SW480 (cell line): ENCODE results near the gene UMAD1.

Source experiments
- DNase-seq: peaks from one replicate; pipeline ENCODE4 v3.0.0-alpha.2; 2016; ENCODE audit warnings: low spot score

Gene UMAD1

DNA sequence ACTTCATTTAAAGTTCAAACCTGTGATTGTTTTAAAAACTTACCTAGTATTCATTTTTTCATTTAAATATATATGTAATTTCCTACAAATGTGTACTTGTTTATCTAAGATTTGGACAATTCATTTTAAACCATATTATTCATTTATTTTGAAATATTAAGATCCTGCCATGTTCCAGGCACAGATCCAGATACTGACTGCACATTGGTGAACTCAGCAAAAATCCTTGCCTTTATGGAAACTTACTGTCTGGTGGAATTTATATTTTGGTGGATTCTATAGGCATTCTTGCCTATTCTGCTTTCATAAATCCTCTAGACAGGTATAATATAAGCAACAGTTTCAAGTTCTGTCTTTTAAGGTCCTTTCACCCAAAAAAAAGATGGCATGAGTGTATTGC lies 126.1 kb downstream of the UMAD1 start:
- no peak for DNase-seq

DNA sequence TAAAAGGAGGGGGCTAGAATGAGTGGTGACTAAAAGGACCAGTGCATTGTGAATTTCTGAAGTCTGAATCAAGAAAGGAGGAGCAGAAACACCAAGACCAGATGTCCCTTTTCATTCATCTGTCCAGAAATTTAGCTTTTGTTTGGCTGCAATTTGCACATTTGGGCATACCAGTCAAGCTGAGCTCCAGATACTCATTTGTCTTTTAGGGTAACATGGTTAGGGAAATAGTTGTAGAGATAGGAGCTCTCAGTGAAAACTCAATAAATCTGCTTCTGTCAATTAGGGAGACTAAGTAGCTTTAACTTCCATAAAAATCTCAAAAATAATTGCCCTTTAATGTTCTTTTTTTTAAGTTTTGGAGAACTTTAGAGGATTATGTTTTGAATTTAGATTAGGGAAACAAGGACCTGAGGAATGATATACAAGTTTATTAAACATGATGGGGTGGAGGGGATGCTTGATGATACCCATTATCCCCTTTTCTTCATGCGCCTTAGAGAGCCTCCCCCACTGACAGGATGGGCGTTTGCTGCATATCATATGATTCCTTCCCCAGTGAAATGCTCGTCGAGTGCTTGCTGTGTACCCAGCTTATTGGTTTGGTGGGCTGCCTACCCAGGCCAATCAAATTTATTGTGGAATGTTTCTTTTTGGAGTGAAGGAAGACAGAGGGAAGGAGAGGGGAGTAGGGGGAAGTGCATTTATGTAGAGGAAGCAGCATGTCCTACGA lies 128.6 kb downstream of the UMAD1 start:
- no peak for DNase-seq

DNA sequence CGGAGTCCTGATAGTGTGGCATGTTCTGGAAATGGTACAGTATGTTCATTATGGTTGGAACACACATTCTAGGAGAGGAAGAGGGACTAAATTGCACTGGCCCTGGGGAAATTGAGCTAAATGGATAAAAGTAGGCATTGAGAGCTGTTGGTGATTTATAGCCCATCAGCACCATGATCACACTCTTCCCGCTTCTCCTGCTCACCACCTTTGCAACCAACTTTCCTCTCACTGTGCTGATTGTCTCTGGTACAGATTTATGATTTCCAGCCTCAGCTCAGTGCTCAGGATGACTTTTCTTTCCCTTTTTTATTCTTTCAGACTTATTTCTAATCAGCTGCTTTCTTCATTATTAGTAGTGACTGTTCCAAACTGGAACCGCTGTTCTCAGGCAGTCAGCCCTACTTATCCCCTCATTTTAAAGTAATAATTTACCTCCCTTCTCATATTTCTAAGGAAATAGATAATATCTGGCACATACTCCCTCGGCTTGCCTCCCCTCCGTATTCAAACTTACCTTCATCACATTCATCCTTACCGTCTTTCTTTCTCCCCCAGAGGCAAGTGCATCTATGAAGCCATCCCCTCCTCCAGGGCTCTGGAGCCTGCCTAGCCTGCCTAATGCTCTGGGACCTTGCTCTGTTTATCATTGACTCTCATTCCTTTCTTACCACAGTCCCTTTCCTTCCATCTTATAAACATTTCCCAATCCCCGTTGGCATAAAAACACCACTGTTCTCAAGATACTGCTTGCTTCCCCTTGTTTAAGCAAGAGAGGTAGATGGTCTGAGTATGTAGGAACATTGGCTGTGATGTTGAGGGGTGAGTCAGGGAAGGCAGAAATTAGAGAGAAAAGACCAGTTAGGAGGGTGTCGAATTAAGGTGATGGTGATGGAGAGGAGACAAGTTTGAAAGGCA lies 129.4 kb downstream of the UMAD1 start:
- DNase-seq = no peak

DNA sequence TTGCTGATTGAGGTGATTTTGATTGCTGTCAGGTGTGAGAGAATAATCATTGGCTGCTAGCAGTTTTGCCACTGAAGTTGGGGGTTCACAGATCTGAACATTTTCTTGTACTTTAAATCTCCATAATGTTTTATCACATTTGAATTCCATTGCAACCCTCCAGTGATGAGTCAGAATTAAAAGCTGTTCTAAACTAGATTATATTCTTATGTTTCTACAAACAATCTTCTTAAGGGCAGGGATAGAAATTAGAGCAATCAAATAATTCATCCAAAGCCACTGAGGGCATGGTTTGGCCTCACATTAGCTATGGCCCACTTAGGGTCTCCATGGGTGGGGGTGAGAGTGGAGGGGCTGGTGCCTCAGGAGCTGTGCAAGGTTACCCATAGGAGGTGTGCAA lies 130.9 kb downstream of the UMAD1 start:
- no peak for DNase-seq

DNA sequence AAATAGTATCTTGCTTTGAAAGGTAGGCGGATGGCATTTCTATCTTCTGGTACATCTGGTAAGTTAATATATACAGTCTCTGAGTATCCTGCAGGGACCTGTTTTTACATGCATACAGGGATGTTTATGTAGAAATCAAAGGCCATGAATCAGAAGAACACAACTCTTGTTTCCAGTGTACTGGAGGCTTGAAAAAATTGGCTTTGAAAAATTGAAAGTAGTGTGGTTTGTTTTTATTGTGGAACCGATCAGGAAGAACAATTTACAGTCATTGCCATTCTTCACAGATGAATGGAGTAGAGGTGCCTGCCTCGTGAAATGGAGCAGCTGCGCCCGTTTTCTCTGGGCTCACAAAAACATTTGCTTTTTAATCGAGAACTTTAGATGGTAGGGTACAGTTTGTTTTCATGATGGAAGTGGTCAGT lies 131.9 kb downstream of the UMAD1 start:
- DNase-seq = no peak

DNA sequence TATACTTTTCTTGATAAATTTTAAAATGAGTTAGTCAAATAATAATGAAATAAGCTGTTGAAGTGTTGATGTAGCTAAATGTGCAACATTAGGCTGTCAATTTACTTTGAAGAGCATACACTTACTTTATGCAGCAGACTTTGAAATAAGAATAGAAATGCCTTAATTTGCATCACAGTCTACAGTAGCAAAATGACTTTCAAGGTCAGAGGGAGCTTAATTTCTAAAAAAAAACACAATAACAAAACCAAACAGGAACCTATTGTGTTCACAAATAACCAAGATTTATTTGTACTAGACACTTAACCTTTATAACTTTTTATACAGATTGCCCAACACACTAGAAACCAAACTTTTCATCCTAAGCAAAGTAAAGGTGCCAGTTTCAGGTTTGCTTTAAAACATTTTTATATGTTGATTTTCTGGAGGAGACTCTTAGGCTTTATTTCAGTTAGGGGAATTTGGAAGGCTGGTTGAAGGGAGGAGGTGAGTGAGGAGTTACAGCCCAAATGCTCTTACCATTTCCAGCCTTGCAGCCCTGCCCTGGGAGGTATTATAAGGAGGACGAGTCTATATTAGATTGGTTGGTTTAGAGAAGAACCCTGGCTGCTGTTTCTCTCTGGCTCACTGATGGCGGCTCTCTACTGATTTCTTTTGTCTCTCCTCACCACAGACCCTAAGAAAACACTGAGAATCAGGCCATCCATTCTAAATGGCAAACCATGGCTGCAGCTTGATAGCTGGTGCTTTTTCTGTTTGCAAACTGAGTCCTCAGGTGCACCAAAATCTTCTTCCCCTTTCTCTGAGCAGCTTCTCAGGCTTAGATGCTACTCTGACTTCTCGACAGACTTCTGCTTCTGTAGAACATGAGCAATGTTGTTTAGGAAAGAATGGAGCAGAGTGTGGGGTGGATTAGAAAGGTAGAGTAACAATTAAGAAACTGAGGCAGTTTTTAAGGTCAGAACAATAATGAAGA lies 133.1 kb downstream of the UMAD1 start:
- DNase-seq = no peak

DNA sequence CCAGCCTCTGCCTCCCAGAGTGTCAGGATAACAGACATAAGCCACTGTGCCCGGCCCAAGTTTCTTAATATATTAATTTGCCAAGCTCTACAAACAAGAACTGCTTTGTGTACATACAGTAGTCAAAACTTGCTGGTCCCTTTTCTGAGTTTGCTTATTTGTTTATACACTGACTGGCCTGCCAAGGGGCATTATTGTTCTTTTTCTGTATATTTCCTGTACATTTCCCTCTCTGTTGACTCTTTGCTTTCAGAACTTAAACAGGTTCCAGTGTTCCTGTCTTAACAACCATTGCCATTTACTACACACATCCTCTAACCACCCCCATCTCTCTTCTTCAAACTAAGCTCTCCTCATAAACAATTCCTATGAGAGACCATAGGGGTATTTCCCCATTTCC lies 139.3 kb downstream of the UMAD1 start:
- no peak for DNase-seq

DNA sequence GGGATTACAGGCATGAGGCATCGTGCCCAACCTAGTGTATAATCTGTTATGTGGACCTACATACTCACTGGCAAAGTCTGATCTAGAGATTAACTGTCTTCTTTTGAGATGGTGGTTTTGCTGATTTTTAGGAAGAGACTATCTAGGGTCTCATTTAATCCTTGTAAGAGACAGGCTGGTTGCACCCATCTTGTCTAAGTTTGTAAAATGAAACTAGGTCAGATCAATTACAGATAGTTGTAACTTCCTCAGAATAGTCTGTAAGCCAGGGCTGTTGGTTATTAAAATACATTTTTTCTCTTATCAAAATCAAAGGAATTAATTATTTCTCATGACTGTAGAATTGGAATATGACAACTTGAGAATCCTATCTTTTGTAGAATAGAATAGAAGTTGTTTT lies 142.4 kb downstream of the UMAD1 start:
- no peak for DNase-seq

DNA sequence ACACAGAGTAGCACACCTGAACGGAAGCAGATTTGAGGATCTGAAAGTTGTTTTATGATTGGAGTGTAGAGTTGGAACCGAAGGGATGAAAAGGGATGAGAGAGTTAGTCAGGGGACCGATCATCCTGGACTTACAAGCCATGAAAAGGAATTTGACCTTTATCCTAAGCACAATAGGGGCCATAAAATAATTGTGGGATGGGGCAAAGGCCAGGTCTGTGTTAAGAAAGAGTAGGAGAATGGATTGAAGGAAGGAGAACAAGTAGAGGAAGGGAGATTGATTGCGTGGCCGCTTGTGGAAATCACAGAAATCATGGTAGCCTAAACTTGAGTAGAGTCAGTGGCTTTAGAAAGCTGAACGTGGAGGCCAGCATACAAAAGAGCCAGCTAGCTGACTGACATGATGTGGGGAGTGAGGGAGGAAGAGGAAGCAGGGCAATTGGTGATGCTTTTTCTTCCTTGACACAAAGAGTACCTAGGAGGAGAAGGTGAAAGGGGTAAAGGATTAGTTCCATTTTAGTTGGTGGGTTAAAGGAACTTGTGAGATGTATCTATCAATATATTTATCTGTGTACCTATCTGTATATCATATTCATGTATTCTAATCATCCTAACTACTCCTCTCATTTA lies 144.9 kb downstream of the UMAD1 start:
- no peak for DNase-seq

DNA sequence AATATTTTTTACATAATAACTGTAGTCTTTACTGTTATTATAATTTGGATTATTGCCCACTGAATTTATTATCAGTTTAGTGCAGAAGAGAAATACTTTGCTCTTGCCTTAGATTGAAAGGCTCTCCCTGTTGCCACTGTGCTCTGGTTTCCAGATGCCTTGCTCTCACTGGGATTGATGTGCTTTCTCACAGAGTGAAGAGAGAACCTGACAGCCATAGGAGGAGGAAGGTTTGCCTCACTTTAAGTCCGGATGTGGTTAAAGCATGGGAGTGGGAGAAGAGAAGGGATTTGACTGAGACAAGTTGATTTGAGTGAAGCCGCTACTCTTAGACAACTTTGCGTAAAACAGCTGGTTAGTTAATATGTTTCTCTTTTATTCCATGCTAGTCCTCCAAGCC lies 146.0 kb downstream of the UMAD1 start:
- no peak for DNase-seq

DNA sequence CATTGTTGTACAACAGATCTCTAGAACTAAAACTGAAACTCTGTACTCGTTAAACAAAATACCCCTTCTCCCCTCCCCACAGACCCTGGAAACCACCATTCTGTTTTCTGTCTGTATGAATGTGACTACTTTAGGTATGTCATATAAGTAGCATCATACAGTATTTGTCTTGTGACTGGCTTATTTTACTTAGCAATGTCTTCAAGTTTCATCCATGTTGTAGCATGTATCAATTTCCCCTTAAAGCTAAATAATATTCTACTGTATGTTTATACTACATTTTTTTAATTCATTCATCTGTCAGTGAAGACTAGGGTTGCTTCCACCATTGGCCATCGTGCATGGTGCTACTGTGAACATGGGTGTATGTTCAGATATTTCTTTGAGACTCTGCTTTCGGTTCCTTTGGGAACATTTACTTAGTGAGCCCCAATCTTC lies 149.0 kb downstream of the UMAD1 start:
- no peak for DNase-seq

DNA sequence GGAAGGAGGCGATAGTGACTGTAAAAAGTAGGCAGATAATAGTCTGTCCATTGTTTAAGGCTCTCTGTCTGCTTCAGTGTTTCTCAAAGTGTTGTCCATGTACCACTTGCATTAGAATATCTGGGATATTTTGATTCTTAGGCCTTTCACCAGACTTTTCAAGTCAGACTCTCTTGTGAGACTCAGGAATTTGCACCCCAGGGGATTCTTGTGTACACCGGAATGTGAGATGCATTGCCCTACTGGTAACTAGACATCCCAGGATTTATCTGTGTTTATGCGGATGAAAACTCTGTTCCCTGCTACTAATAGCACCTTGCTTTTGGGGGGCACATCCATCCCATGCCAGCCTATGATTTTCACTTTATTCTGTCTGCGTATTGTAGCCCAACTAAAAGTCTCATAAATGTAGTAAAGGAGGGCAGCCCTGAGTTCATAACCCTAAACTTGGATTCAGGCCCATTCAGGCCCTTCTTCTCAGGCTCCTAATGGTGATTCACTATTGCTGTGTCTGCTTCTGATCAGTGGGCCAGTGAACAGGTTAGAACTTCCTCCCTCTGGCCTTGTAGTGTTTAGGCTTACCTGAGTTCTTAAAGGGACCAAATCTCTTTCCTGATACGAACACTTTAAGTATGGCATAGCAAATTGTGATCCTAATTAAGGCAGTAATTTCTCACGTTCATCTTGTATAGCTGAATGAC lies 149.6 kb downstream of the UMAD1 start:
- no peak for DNase-seq

DNA sequence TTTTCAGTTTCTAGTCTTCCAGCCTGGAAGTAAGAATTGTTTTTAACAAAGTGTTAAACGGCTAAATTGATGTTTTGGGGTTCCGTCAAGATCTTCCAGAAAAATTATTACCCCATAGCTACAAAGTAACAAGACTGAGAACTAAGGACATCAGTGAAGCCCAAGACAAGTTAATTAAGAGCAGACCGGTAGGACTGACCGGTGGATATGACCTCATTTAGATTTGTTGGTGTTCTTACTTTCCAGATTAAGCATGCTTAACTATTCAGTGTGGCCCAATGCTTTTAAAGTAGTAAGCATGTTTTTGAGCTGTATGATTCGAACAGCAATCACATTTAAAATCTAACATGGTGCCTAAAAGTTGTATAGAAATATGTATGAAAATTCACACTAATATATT lies 151.0 kb downstream of the UMAD1 start:
- DNase-seq = no peak

DNA sequence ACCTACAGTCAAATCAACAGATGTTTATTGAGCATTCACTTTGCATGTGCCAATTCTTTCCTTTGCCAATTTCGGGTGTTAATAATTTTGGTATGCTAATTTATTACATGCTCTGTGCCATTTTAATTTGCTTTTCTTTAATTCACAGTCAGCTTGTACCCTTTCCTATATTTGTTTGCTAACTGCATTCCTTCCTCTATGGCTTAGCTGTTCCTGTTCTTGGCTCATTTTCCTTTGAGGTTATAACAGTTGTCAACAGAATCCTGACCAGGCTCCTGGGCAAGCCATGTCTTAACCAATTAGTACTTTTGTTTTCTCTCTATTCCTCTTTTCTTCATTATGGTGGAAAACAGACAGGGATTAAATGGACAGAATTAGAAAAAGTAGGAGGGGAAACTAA lies 151.5 kb downstream of the UMAD1 start:
- DNase-seq = no peak

DNA sequence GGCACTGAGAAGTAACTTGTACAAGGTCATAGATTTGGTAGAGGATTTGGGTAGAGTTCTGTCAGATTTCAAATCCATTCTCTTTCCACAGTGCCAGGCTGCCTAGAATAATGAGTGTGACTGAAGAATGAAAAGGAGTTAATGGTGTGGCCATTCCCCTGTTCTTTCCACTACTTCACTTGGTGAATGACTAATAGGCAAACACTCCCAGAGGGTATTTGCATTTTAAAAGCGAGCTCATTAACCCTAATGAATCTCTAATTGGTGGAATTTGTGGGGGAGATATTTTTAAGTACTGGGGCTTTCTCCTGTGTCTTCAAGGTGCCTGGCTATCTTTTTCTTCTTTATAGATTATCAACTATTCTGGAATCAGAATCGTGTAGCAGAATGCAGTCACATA lies 152.7 kb downstream of the UMAD1 start:
- no peak for DNase-seq

DNA sequence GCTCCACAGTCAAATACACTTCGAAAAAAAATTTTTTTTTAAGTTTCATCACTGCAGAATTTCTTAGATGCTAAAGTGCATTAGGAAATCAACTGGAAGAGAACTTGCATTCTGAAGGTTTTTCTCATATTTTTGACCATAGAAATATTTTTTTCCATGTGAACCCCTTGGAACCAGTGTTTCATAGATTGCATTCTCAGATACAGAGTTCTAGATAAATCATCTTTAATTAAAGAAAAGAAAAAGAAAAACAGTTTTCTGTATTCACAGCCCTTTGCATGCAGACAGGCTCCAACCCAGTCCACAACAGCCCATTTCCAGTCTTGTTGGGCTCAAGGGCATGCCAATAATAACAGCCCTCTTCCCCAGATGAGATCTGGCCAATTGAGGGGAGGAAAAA lies 153.4 kb downstream of the UMAD1 start:
- no peak for DNase-seq

DNA sequence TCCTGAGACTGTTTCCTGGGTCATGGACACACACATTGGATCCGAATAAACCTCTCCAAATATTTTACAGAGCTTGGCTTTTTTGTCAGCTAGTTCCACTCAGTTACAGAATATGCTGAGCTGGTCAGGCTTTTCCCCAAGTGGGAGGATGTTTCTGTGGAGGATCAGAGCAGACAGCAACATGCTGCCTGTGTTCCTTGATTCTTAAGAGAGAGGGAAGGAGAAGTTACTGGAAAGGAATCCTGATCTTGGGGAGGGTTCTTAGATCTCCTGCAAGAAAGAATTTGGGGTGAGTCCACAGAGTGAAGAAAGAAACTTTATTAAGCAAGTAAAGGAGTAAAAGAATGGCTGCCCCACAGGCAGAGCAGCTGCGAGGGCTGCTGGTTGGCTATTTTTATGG lies 154.7 kb downstream of the UMAD1 start:
- DNase-seq = no peak

DNA sequence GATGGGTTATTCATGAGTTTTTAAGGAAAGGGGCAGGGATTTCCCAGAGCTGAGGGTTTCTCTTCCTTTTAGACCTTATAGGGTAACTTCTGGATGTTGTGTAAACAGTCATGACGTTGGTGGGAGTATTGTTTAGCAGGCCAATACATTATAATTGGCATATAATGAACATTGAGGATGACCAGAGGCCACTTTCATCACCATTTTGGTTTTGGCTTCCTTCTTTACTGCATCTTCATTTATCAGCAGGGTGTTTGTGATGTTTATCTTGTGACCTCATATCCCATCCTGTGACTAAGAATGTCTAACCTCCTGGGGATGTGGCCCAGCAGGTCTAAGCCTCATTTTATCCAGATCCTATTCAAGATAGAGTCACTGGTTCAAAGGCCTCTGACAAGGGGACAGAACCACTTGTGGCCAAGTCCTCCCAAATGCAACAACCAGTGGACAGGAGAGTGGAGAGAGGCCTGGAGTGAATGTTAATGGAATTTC lies 155.1 kb downstream of the UMAD1 start:
- no peak for DNase-seq

DNA sequence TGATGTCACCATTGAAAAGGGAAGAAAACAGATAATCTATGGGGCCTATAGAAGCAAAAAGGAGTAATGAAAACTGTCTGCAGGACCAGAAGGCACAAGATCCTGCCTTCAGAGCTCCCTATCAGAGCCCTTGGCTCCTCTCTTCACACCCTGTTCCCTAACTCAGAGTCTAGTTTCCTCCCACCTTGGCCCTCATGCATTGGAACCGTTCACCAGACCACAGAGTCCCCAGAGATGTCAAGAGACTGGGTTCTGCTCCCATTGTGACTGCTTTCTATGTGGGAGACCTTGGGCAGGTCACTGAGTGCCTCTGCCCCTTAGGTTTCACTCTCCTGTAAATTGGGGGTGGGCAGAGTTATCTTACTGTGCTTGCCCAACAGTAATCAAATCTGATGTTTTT lies 158.0 kb downstream of the UMAD1 start:
- no peak for DNase-seq

DNA sequence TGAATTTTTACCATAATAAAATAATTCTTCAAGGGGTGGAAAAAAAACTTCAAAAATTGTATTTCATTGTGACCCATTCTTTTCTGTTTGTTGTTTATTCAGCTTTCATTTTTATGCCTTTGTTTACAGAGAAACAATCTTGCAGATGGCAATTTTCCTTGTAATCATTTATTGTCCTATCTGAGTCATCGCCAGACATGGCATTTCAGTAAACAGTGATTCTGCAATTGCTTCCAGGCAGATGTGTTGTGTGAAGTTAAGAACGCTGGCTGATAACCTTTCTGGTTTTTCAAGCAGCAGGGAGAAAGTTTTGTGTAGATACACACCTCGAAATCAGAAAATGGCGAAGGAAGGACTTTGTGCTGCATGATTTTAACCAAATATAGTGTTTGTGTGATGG lies 158.6 kb downstream of the UMAD1 start:
- no peak for DNase-seq

DNA sequence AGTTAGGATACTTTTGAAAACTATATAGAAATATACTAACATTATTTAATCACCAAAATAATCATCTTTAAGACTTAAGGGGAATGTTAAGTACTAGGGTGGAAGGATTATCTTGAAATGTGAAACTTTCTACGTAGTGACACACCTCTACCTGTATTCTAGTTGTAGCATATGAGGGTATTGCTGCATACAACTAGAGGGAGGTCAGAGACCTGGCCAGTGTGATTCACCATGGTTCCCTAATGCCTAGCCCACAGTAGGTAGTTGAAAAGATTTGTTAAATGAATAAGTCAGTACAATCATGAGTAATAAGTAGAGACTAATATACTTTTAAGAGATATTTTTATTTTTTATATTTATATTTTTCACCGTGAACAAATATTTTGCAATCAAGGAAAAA lies 162.0 kb downstream of the UMAD1 start:
- no peak for DNase-seq
